ENCODE data around the gene FEM1B. TPM values are rescaled to one million over a fixed set of nuclear protein-coding genes. Genes with fewer than 3 reads are reported as not detected.
A peak's percentile ranks its signal among the peaks of the same experiment; 100 is the strongest.

Gene FEM1B
- total and polyA plus RNA-seq, 2 of the 8 experiments (the other 6 are each of a cell fraction or from before 2014, with no cell fraction given) = 36.1 to 83.8 TPM

GRCh38 chr15:68279779-68280753, 2.5 kb downstream of the FEM1B start:
- H4K20me1 ChIP-seq (replicated peaks in 1 of 2; ENCODE audit: control insufficient read depth in 1 of 2, insufficient read depth in 2 of 2, low read length in 2 of 2) = peaks cover 21 to 22% of the 10 kb centered on the region in 2 experiments
- POLR2A ChIA-PET (ENCODE audit: partially characterized antibody) = interaction anchor here (0.5 to 5.5 kb wide), 13 partner anchors 9 to 317 kb away, joined by 3 to 50 read pairs (median 6); partner anchors contain the start of gene CLN6
- H3K4ac ChIP-seq (replicated peaks; ENCODE audit: insufficient read length, low read depth, low read length) = no peak overlapping the region
- H3K9ac ChIP-seq (replicated peaks in 1 of 4; ENCODE audit: extremely low read depth in 1 of 4, low read depth in 3 of 4, low read length in 3 of 4) = no peak overlapping the region; a peak in 1 of 7 replicates
- no peak overlapping the region for H4K8ac ChIP-seq (ENCODE audit: extremely low read depth, insufficient read depth, low read length)
- H2BK20ac ChIP-seq (ENCODE audit: low read length) = 0 out of 2 replicates have a peak overlapping the region, but pooled peaks have one; percentile 15
- peaks cover 4% of the 10 kb centered on the region for H3K79me1 ChIP-seq (ENCODE audit: low read depth, low read length)
- H2AK5ac ChIP-seq (ENCODE audit: low read depth, low read length) = no peak overlapping the region
- 71% methylated on average over 11 of the region's 11 CpGs; no CpG with 5 or more reads in 1 of the 2 experiments for WGBS, 2 experiments (ENCODE audit: extremely low coverage in 1 of 2, insufficient coverage in 1 of 2, insufficient read length in 1 of 2, insufficient replicate concordance in 2 of 2, low coverage in 1 of 2, low lambda C conversion rate in 2 of 2, missing lambda C conversion rate in 1 of 2)
- CTCF ChIA-PET (ENCODE audit: partially characterized antibody) = interaction anchor here (0.9 to 10.1 kb wide), 6 partner anchors 9 to 27 kb away, joined by 3 to 72 read pairs (median 4); no protein-coding TSS in a partner anchor
- no peak for FAIRE-seq
- peaks cover 5 to 18% (median 13%) of the 10 kb centered on the region in 4 experiments; a peak in 6 of 7 replicates for H3K4me1 ChIP-seq (replicated peaks in 1 of 4; ENCODE audit: control insufficient read depth in 3 of 4, insufficient read depth in 4 of 4, low read length in 3 of 4)
- no peak overlapping the region for H3K18ac ChIP-seq (ENCODE audit: extremely low read depth, low read length)
- no peak overlapping the region for H2AFZ ChIP-seq (ENCODE audit: low read length)
- no peak overlapping the region for H4K91ac ChIP-seq (replicated peaks; ENCODE audit: insufficient read length, low read length)
- H3K79me2 ChIP-seq (ENCODE audit: control insufficient read depth in 1 of 2, insufficient read depth in 2 of 2, low read length in 2 of 2) = peaks cover 29 to 68% of the 10 kb centered on the region in 2 experiments
- H3K4me3 ChIP-seq (ENCODE audit: extremely low read depth in 1 of 4, insufficient read depth in 2 of 4, low read depth in 3 of 4, low read length in 4 of 4) = peak overlapping the region; percentile 23 to 92 (median 30); a peak in 7 of 8 replicates
- H3K23ac ChIP-seq (ENCODE audit: insufficient read length) = no peak overlapping the region
- H3K14ac ChIP-seq (ENCODE audit: insufficient read length) = no peak overlapping the region
- no peaks in the 10 kb centered on the region for H3K27me3 ChIP-seq (replicated peaks in 1 of 4; ENCODE audit: control insufficient read depth in 3 of 4, extremely low read depth in 1 of 4, insufficient read depth in 3 of 4, low read length in 3 of 4)
- peaks cover 3 to 4% of the 10 kb centered on the region in 2 experiments; a peak in 2 of 4 replicates for H3K9me3 ChIP-seq (ENCODE audit: insufficient read depth in 2 of 2, low read depth in 1 of 2, low read length in 1 of 2)
- no peak overlapping the region for H2BK120ac ChIP-seq (replicated peaks; ENCODE audit: low read depth, low read length)
- peaks cover 0 to 12% (median 5%) of the 10 kb centered on the region in 4 experiments; a peak in 4 of 8 replicates for H3K36me3 ChIP-seq (ENCODE audit: control insufficient read depth in 2 of 4, insufficient read depth in 4 of 4, low read length in 3 of 4)
- no peak overlapping the region for H3K27ac ChIP-seq (ENCODE audit: low read depth, low read length)
- no peak overlapping the region for H2BK5ac ChIP-seq (ENCODE audit: low read depth, low read length)
- H3K23me2 ChIP-seq (ENCODE audit: low read depth, low read length) = peaks cover 13% of the 10 kb centered on the region
- no peak overlapping the region for H2BK15ac ChIP-seq (ENCODE audit: low read length)
- DNase-seq (ENCODE audit: low read depth in 1 of 2, low spot score in 2 of 2) = no peak
- H4K5ac ChIP-seq (ENCODE audit: insufficient read length, low read depth, low read length) = no peak overlapping the region
- peak overlapping the region; percentile 86 to 95 for H3K4me2 ChIP-seq (ENCODE audit: insufficient read depth in 1 of 2, low read depth in 2 of 2, low read length in 2 of 2)
- no peak overlapping the region for H2BK12ac ChIP-seq (ENCODE audit: low read depth, low read length)
- no peak overlapping the region for H3K56ac ChIP-seq (replicated peaks; ENCODE audit: insufficient read length, low read depth, low read length)
- TF ChIP-seq RFX5 (IDR thresholded peaks at IDR 0.05; ENCODE audit: borderline replicate concordance, low read depth, low read length) (no peak), CBX8 (IDR thresholded peaks at IDR 0.05; ENCODE audit: borderline replicate concordance, low read depth, low read length) (no peak), SP4 (IDR thresholded peaks at IDR 0.05; ENCODE audit: low read length) (no peak), KDM5A (IDR thresholded peaks at IDR 0.05; ENCODE audit: low read length) (no peak), NANOG (IDR thresholded peaks at IDR 0.05; ENCODE audit: insufficient read depth, low read depth, low read length, poor library complexity, severe bottlenecking) (no peak), SP2 (IDR thresholded peaks at IDR 0.05; ENCODE audit: low read length) (no peak), EZH2 (IDR thresholded peaks at IDR 0.05; ENCODE audit: low read depth, low read length, severe bottlenecking) (no peak), RXRA (IDR thresholded peaks at IDR 0.05; ENCODE audit: insufficient read depth, low read depth, low read length) (no peak), CREB1 (IDR thresholded peaks at IDR 0.05) (no peak), SP1 (IDR thresholded peaks at IDR 0.05; ENCODE audit: low read depth, low read length) (no peak), TAF1 (IDR thresholded peaks at IDR 0.05; ENCODE audit: low read depth, low read length) (no peak), KDM1A (IDR thresholded peaks at IDR 0.05; ENCODE audit: borderline replicate concordance, low read length) (no peak)

Data from H1 (cell line).